Fibroblast of villous mesenchyme (primary cell): ENCODE results near the gene NSUN3. TPM values are rescaled to one million over a fixed set of nuclear protein-coding genes. Genes with fewer than 3 reads are reported as not detected.

Experiments
- DNase-seq: peaks from one replicate; pipeline ENCODE4 v3.0.0-alpha.2; 2010; ENCODE audit warnings: low read depth
- H3K4me3 ChIP-seq: 2 replicates; pipeline ENCODE4 v1.5.1; 2011; ENCODE audit warnings: low read depth, mild to moderate bottlenecking, low read length
- CTCF ChIP-seq: IDR thresholded peaks from 2 replicates; pipeline ENCODE4 v1.5.1; 2012; ENCODE audit warnings: low read depth, mild to moderate bottlenecking, low read length; ENCODE audit not compliant: insufficient read depth
- total RNA-seq: library from RNA; depleted of rRNA; stranded (reverse); fragments of >200 nt; gene quantifications from 2 replicates; pipeline ENCODE4 v1.2.3, GENCODE V29; 2012

NSUN3 gene
- total RNA-seq, 1 donor, result 13.4 TPM

- no peak for TF ChIP-seq CTCF
- DNase-seq, result no peak
- H3K4me3 ChIP-seq, result no peak overlapping the region
Measured at GRCh38 chr3:94146455-94146854, 83.6 kb downstream of the NSUN3 start.

GRCh38 chr3:94147012-94147411 is 84.2 kb downstream of the NSUN3 start:
- TF ChIP-seq CTCF, result no peak
- DNase-seq, result no peak
- no peak overlapping the region for H3K4me3 ChIP-seq

GRCh38 chr3:94150113-94150512 is 87.3 kb downstream of the NSUN3 start:
- no peak overlapping the region for H3K4me3 ChIP-seq
- DNase-seq, result no peak
- no peak for TF ChIP-seq CTCF

GRCh38 chr3:94156626-94157025 is 93.8 kb downstream of the NSUN3 start:
- no peak for TF ChIP-seq CTCF
- no peak for DNase-seq
- H3K4me3 ChIP-seq, result no peak overlapping the region

- DNase-seq, result no peak
- H3K4me3 ChIP-seq, result no peak overlapping the region
- TF ChIP-seq CTCF, result no peak
Measured at GRCh38 chr3:94158512-94158911, 95.7 kb downstream of the NSUN3 start.

GRCh38 chr3:94159062-94159828 is 96.4 kb downstream of the NSUN3 start:
- peak; percentile 84 for DNase-seq
- peak overlapping the region; percentile 47 for H3K4me3 ChIP-seq
- no peak for TF ChIP-seq CTCF

GRCh38 chr3:94162700-94163099 is 99.8 kb downstream of the NSUN3 start:
- no peak overlapping the region for H3K4me3 ChIP-seq
- TF ChIP-seq CTCF, result no peak
- no peak for DNase-seq
